ENCODE results near the gene NRXN2.

The NRXN2 gene

DNA sequence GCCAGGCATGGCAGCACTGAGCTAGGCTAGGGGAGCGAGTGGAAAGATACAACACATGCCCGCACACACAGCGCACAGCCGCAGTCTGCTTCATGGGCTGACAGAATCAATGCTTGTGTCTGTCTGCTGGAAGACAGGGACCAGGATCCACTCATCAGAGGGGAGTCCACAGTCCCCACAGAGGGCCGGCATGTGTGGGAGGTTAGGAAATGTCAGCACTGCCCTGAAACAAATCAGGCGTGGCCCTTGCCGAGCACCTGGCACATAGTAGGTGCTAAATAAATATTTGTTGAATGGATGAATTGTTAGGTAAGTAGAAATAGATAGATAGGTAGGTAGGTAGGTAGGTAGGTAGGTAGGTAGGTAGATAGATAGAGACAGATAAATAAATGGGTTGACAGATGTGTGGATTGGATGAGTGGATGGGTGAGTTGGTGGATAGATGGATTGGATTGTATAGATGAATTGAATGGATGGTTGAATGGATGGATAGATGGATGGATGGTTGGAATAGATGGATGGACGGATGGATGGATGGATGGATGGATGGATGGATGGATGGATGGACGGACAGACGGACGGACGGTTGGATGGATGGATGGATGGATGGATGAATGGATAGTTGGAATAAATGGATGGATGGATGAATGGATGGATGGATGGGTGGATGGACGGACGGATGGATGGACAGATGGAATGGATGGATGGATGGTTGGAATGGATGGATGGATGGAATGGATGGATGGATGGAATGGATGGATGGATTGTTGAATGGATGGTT lies 128.6 kb downstream of the NRXN2 start:
- Histone ChIP-seq H2AK5ac (ENCODE audit: low read length) (no peak overlapping the region), H4K5ac (ENCODE audit: low read length) (no peak overlapping the region), H3K23ac (ENCODE audit: low read length) (no peak overlapping the region), H2BK120ac (ENCODE audit: low read depth, low read length) (no peak overlapping the region), H3K79me2 (ENCODE audit: control insufficient read depth, insufficient read depth, low read length) (no peaks in the 10 kb centered on the region), H3K4me3 (ENCODE audit: low read length) (no peak overlapping the region), H3K27ac (ENCODE audit: low read depth, low read length) (no peak overlapping the region), H3K27me3 (ENCODE audit: insufficient read depth, low read length, poor library complexity) (no peaks in the 10 kb centered on the region), H3K4ac (ENCODE audit: low read depth, low read length) (no peak overlapping the region), H3K36me3 (ENCODE audit: control insufficient read depth, insufficient read depth, low read length) (no peaks in the 10 kb centered on the region), H2BK15ac (replicated peaks; ENCODE audit: low read depth) (no peak overlapping the region), H3K4me2 (ENCODE audit: low read length) (no peak overlapping the region), H3K56ac (ENCODE audit: low read length) (no peak overlapping the region), H3K18ac (ENCODE audit: low read length) (no peak overlapping the region), H2BK5ac (ENCODE audit: low read length) (no peak overlapping the region), H3K9ac (ENCODE audit: low read length) (no peak overlapping the region), H3K79me1 (ENCODE audit: low read length) (no peaks in the 10 kb centered on the region), H3K4me1 (ENCODE audit: control insufficient read depth, low read depth, low read length) (no peaks in the 10 kb centered on the region), H4K8ac (ENCODE audit: low read depth, low read length) (no peak overlapping the region)
- WGBS (ENCODE audit: extremely low coverage, insufficient coverage, low lambda C conversion rate), result 100% methylated on average over 7 of the region's 14 CpGs
- DNase-seq, result no peak

DNA sequence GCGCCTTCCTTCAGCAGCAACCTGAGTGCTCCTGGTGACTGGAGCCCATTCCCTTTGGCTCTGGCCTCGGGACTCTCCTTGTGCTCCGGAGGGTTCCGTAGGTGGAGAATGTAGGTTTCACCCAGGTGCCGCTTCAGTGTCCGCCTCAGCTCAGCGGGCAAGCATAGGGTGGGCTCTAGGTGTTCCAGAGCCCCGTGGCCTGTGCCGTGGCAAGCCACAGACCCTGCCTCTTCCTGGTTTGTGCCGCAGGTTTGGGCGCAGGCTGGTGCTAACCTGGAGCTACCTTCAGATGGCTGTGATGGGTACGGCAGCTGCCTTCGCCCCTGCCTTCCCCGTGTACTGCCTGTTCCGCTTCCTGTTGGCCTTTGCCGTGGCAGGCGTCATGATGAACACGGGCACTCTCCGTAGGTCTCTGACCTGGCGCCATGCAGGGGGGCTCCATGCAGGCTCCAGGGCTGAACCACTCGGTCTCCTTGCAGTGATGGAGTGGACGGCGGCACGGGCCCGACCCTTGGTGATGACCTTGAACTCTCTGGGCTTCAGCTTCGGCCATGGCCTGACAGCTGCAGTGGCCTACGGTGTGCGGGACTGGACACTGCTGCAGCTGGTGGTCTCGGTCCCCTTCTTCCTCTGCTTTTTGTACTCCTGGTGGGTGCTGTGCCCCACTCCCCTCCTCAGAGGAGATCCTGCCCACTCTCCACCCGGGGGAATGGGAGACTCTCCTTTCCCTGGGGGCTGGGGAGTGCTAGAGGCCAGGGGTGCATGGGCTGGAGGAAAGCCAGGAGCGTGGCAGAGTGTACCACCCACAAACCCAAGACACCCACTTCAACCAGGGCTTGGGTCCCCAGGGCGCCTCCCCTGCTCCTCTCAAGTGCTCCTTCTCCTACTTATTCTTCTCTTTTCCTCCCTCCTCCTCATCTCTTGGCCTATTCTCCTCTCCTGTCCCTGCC lies 129.6 kb downstream of the NRXN2 start:
- no peak overlapping the region for H2AK5ac ChIP-seq (ENCODE audit: low read length)
- H3K18ac ChIP-seq (ENCODE audit: low read length), result no peak overlapping the region
- no peak overlapping the region for H3K4me3 ChIP-seq (ENCODE audit: low read length)
- no peaks in the 10 kb centered on the region for H3K36me3 ChIP-seq (ENCODE audit: control insufficient read depth, insufficient read depth, low read length)
- H3K4me1 ChIP-seq (ENCODE audit: control insufficient read depth, low read depth, low read length), result no peaks in the 10 kb centered on the region
- H3K23ac ChIP-seq (ENCODE audit: low read length), result no peak overlapping the region
- H3K4ac ChIP-seq (ENCODE audit: low read depth, low read length), result no peak overlapping the region
- no peaks in the 10 kb centered on the region for H3K27me3 ChIP-seq (ENCODE audit: insufficient read depth, low read length, poor library complexity)
- DNase-seq, result no peak
- H4K8ac ChIP-seq (ENCODE audit: low read depth, low read length), result no peak overlapping the region
- H3K79me1 ChIP-seq (ENCODE audit: low read length), result no peaks in the 10 kb centered on the region
- no peaks in the 10 kb centered on the region for H3K79me2 ChIP-seq (ENCODE audit: control insufficient read depth, insufficient read depth, low read length)
- H3K4me2 ChIP-seq (ENCODE audit: low read length), result no peak overlapping the region
- H2BK120ac ChIP-seq (ENCODE audit: low read depth, low read length), result no peak overlapping the region
- H3K56ac ChIP-seq (ENCODE audit: low read length), result no peak overlapping the region
- H3K9ac ChIP-seq (ENCODE audit: low read length), result no peak overlapping the region
- H2BK15ac ChIP-seq (replicated peaks; ENCODE audit: low read depth), result no peak overlapping the region
- no peak overlapping the region for H3K27ac ChIP-seq (ENCODE audit: low read depth, low read length)
- H2BK5ac ChIP-seq (ENCODE audit: low read length), result no peak overlapping the region
- no CpG with 5 or more reads among the region's 32 CpGs for WGBS (ENCODE audit: extremely low coverage, insufficient coverage, low lambda C conversion rate)
- H4K5ac ChIP-seq (ENCODE audit: low read length), result no peak overlapping the region

DNA sequence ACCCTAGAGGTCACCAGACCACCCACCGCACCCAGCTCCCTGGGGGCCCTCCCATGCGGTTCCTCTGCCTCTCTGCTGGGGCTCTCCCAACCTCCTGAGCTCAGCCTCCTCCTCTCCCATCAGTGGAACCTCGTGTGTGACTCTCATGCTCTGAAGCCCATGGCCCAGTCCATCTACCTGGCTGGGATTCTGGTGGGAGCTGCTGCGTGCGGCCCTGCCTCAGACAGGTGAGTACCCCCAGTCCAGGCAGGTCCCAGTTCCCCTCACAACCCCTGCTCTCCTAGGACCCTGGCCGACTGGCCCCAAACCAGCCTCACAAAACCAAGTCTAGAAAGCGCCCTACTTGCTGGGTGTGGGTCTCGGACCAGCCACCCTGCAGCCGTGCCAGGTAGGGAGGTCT lies 130.3 kb downstream of the NRXN2 start:
- H3K79me1 ChIP-seq (ENCODE audit: low read length), result no peaks in the 10 kb centered on the region
- no CpG with 5 or more reads among the region's 9 CpGs for WGBS (ENCODE audit: extremely low coverage, insufficient coverage, low lambda C conversion rate)
- H3K36me3 ChIP-seq (ENCODE audit: control insufficient read depth, insufficient read depth, low read length), result no peaks in the 10 kb centered on the region
- no peaks in the 10 kb centered on the region for H3K27me3 ChIP-seq (ENCODE audit: insufficient read depth, low read length, poor library complexity)
- no peak overlapping the region for H3K9ac ChIP-seq (ENCODE audit: low read length)
- no peak overlapping the region for H3K27ac ChIP-seq (ENCODE audit: low read depth, low read length)
- no peak for DNase-seq
- no peak overlapping the region for H2BK120ac ChIP-seq (ENCODE audit: low read depth, low read length)
- H2BK15ac ChIP-seq (replicated peaks; ENCODE audit: low read depth), result no peak overlapping the region
- no peaks in the 10 kb centered on the region for H3K4me1 ChIP-seq (ENCODE audit: control insufficient read depth, low read depth, low read length)
- H3K4me3 ChIP-seq (ENCODE audit: low read length), result no peak overlapping the region
- H3K18ac ChIP-seq (ENCODE audit: low read length), result no peak overlapping the region
- H3K79me2 ChIP-seq (ENCODE audit: control insufficient read depth, insufficient read depth, low read length), result no peaks in the 10 kb centered on the region
- no peak overlapping the region for H3K56ac ChIP-seq (ENCODE audit: low read length)
- H2AK5ac ChIP-seq (ENCODE audit: low read length), result no peak overlapping the region
- no peak overlapping the region for H3K4ac ChIP-seq (ENCODE audit: low read depth, low read length)
- no peak overlapping the region for H4K5ac ChIP-seq (ENCODE audit: low read length)
- no peak overlapping the region for H3K23ac ChIP-seq (ENCODE audit: low read length)
- no peak overlapping the region for H2BK5ac ChIP-seq (ENCODE audit: low read length)
- H3K4me2 ChIP-seq (ENCODE audit: low read length), result no peak overlapping the region
- no peak overlapping the region for H4K8ac ChIP-seq (ENCODE audit: low read depth, low read length)

DNA sequence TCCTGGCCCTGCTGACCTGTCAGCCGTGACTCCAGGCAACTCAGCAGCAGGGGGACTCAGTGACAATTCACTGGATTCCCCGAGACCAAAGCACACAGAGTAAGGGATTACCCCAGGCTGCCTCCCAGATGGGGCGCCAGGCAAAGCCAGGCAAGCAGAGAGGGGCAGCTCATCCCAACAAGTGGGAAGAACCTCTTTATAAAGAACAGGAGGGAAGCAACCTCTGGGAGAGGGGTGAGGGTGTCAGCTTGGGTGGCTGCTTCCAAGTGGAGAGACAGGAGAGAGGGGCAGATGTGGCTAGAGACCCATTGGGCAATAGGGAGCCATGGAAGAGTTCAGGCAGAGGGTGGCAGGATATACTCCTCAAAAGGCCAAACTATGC lies 130.8 kb downstream of the NRXN2 start:
- Histone ChIP-seq H4K5ac (ENCODE audit: low read length) (no peak overlapping the region), H3K79me2 (ENCODE audit: control insufficient read depth, insufficient read depth, low read length) (no peaks in the 10 kb centered on the region), H3K18ac (ENCODE audit: low read length) (no peak overlapping the region), H3K4me1 (ENCODE audit: control insufficient read depth, low read depth, low read length) (no peaks in the 10 kb centered on the region), H3K56ac (ENCODE audit: low read length) (no peak overlapping the region), H3K9ac (ENCODE audit: low read length) (no peak overlapping the region), H3K36me3 (ENCODE audit: control insufficient read depth, insufficient read depth, low read length) (no peaks in the 10 kb centered on the region), H3K4me3 (ENCODE audit: low read length) (no peak overlapping the region), H2BK120ac (ENCODE audit: low read depth, low read length) (no peak overlapping the region), H3K27me3 (ENCODE audit: insufficient read depth, low read length, poor library complexity) (no peaks in the 10 kb centered on the region), H4K8ac (ENCODE audit: low read depth, low read length) (no peak overlapping the region), H2BK5ac (ENCODE audit: low read length) (no peak overlapping the region), H3K27ac (ENCODE audit: low read depth, low read length) (no peak overlapping the region), H2BK15ac (replicated peaks; ENCODE audit: low read depth) (no peak overlapping the region), H3K79me1 (ENCODE audit: low read length) (no peaks in the 10 kb centered on the region), H3K4ac (ENCODE audit: low read depth, low read length) (no peak overlapping the region), H3K4me2 (ENCODE audit: low read length) (no peak overlapping the region), H3K23ac (ENCODE audit: low read length) (no peak overlapping the region), H2AK5ac (ENCODE audit: low read length) (no peak overlapping the region)
- no peak for DNase-seq
- no CpG with 5 or more reads among the region's 3 CpGs for WGBS (ENCODE audit: extremely low coverage, insufficient coverage, low lambda C conversion rate)

DNA sequence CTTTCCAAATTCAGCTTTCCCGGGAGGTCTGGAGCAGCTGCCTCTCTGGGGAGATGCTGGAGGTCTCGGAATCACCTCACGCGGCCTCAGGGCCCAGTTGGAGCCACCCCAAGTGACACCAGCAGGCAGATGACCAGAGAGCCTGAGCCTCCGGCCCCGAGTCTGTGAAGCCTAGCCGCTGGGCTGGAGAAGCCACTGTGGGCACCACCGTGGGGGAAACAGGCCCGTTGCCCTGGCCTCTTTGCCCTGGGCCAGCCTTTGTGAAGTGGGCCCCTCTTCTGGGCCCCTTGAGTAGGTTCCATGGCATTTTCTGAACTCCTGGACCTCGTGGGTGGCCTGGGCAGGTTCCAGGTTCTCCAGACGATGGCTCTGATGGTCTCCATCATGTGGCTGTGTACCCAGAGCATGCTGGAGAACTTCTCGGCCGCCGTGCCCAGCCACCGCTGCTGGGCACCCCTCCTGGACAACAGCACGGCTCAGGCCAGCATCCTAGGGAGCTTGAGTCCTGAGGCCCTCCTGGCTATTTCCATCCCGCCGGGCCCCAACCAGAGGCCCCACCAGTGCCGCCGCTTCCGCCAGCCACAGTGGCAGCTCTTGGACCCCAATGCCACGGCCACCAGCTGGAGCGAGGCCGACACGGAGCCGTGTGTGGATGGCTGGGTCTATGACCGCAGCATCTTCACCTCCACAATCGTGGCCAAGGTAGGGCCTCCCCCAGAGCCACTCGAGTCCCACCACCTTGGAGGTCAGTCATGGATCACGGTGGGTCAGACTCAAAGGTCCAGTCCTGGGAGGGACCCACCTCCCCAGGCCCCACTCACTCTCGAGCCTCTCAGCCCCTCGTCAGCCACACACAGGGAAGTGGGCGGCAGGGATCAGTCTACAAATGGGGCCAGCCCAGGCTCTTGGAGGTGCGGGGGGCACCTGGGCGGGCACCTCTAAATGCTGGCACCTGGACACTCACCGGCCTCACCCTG lies 131.5 kb downstream of the NRXN2 start:
- no peak overlapping the region for H2BK120ac ChIP-seq (ENCODE audit: low read depth, low read length)
- H3K56ac ChIP-seq (ENCODE audit: low read length), result no peak overlapping the region
- H3K4ac ChIP-seq (ENCODE audit: low read depth, low read length), result no peak overlapping the region
- no peaks in the 10 kb centered on the region for H3K4me1 ChIP-seq (ENCODE audit: control insufficient read depth, low read depth, low read length)
- H2BK15ac ChIP-seq (replicated peaks; ENCODE audit: low read depth), result no peak overlapping the region
- H3K4me3 ChIP-seq (ENCODE audit: low read length), result no peak overlapping the region
- H3K9ac ChIP-seq (ENCODE audit: low read length), result no peak overlapping the region
- no peaks in the 10 kb centered on the region for H3K79me2 ChIP-seq (ENCODE audit: control insufficient read depth, insufficient read depth, low read length)
- H2AK5ac ChIP-seq (ENCODE audit: low read length), result no peak overlapping the region
- no peak overlapping the region for H2BK5ac ChIP-seq (ENCODE audit: low read length)
- no peak overlapping the region for H3K18ac ChIP-seq (ENCODE audit: low read length)
- H3K4me2 ChIP-seq (ENCODE audit: low read length), result no peak overlapping the region
- no peak overlapping the region for H3K27ac ChIP-seq (ENCODE audit: low read depth, low read length)
- WGBS (ENCODE audit: extremely low coverage, insufficient coverage, low lambda C conversion rate), result no CpG with 5 or more reads among the region's 36 CpGs
- H4K5ac ChIP-seq (ENCODE audit: low read length), result no peak overlapping the region
- DNase-seq, result no peak
- H3K36me3 ChIP-seq (ENCODE audit: control insufficient read depth, insufficient read depth, low read length), result no peaks in the 10 kb centered on the region
- H3K27me3 ChIP-seq (ENCODE audit: insufficient read depth, low read length, poor library complexity), result no peaks in the 10 kb centered on the region
- no peak overlapping the region for H4K8ac ChIP-seq (ENCODE audit: low read depth, low read length)
- no peak overlapping the region for H3K23ac ChIP-seq (ENCODE audit: low read length)
- H3K79me1 ChIP-seq (ENCODE audit: low read length), result no peaks in the 10 kb centered on the region

Data from mesendoderm (in vitro differentiated cells).